ENCODE data around the gene TIMP1.
"Not testable (repeated sequence)": the region's sequence is repeated elsewhere in the genome, so short reads cannot be mapped to it uniquely, and the experiment has no call there.

Gene TIMP1

GRCh38 chrX:47597222-47597621, 15.0 kb downstream of the TIMP1 start:
- no peak for DNase-seq
- Histone ChIP-seq H3K9me3 (ENCODE audit: control insufficient read depth, low read length) (peaks cover 4% of the 10 kb centered on the region), H3K27ac (ENCODE audit: insufficient read depth, low read length, poor library complexity, severe bottlenecking) (no peak overlapping the region)

GRCh38 chrX:47603125-47603524, 20.9 kb downstream of the TIMP1 start:
- not testable (repeated sequence) for H3K4me3 ChIP-seq (ENCODE audit: insufficient read depth, low read depth, low read length, poor library complexity, severe bottlenecking); H3K36me3 ChIP-seq (ENCODE audit: control insufficient read depth, insufficient read depth, low read length); DNase-seq; H3K27ac ChIP-seq (ENCODE audit: insufficient read depth, low read length, poor library complexity, severe bottlenecking); H3K4me1 ChIP-seq (ENCODE audit: control insufficient read depth, insufficient read depth, low read length, poor library complexity, severe bottlenecking); H3K9me3 ChIP-seq (ENCODE audit: control insufficient read depth, low read length); H3K27me3 ChIP-seq (replicated peaks; ENCODE audit: control insufficient read depth, insufficient read depth, low read length, poor library complexity, severe bottlenecking)

More at GRCh38 chrX:47597222-47597621, 15.0 kb downstream of the TIMP1 start:
- no peak overlapping the region for H3K4me3 ChIP-seq (ENCODE audit: insufficient read depth, low read depth, low read length, poor library complexity, severe bottlenecking)
- H3K4me1 ChIP-seq (ENCODE audit: control insufficient read depth, insufficient read depth, low read length, poor library complexity, severe bottlenecking), result no peaks in the 10 kb centered on the region
- H3K36me3 ChIP-seq (ENCODE audit: control insufficient read depth, insufficient read depth, low read length), result no peaks in the 10 kb centered on the region
- H3K27me3 ChIP-seq (replicated peaks; ENCODE audit: control insufficient read depth, insufficient read depth, low read length, poor library complexity, severe bottlenecking), result no peaks in the 10 kb centered on the region

GRCh38 chrX:47605024-47605423, 22.8 kb downstream of the TIMP1 start:
- H3K4me3 ChIP-seq (ENCODE audit: insufficient read depth, low read depth, low read length, poor library complexity, severe bottlenecking), result no peak overlapping the region
- H3K27me3 ChIP-seq (replicated peaks; ENCODE audit: control insufficient read depth, insufficient read depth, low read length, poor library complexity, severe bottlenecking), result no peaks in the 10 kb centered on the region
- no peaks in the 10 kb centered on the region for H3K9me3 ChIP-seq (ENCODE audit: control insufficient read depth, low read length)
- no peak for DNase-seq
- H3K36me3 ChIP-seq (ENCODE audit: control insufficient read depth, insufficient read depth, low read length), result no peaks in the 10 kb centered on the region
- H3K27ac ChIP-seq (ENCODE audit: insufficient read depth, low read length, poor library complexity, severe bottlenecking), result no peak overlapping the region
- no peaks in the 10 kb centered on the region for H3K4me1 ChIP-seq (ENCODE audit: control insufficient read depth, insufficient read depth, low read length, poor library complexity, severe bottlenecking)

GRCh38 chrX:47607091-47607490, 24.9 kb downstream of the TIMP1 start:
- Histone ChIP-seq H3K4me1 (ENCODE audit: control insufficient read depth, insufficient read depth, low read length, poor library complexity, severe bottlenecking) (no peaks in the 10 kb centered on the region), H3K4me3 (ENCODE audit: insufficient read depth, low read depth, low read length, poor library complexity, severe bottlenecking) (no peak overlapping the region), H3K9me3 (ENCODE audit: control insufficient read depth, low read length) (no peaks in the 10 kb centered on the region), H3K36me3 (ENCODE audit: control insufficient read depth, insufficient read depth, low read length) (no peaks in the 10 kb centered on the region), H3K27ac (ENCODE audit: insufficient read depth, low read length, poor library complexity, severe bottlenecking) (no peak overlapping the region), H3K27me3 (replicated peaks; ENCODE audit: control insufficient read depth, insufficient read depth, low read length, poor library complexity, severe bottlenecking) (no peaks in the 10 kb centered on the region)
- DNase-seq, result no peak

- no peaks in the 10 kb centered on the region for H3K36me3 ChIP-seq (ENCODE audit: control insufficient read depth, insufficient read depth, low read length)
- H3K27ac ChIP-seq (ENCODE audit: insufficient read depth, low read length, poor library complexity, severe bottlenecking), result no peak overlapping the region
- no peak overlapping the region for H3K4me3 ChIP-seq (ENCODE audit: insufficient read depth, low read depth, low read length, poor library complexity, severe bottlenecking)
- DNase-seq, result no peak
- no peaks in the 10 kb centered on the region for H3K9me3 ChIP-seq (ENCODE audit: control insufficient read depth, low read length)
- H3K27me3 ChIP-seq (replicated peaks; ENCODE audit: control insufficient read depth, insufficient read depth, low read length, poor library complexity, severe bottlenecking), result no peaks in the 10 kb centered on the region
- no peaks in the 10 kb centered on the region for H3K4me1 ChIP-seq (ENCODE audit: control insufficient read depth, insufficient read depth, low read length, poor library complexity, severe bottlenecking)
Measured at GRCh38 chrX:47608130-47608810, 26.0 kb downstream of the TIMP1 start.

GRCh38 chrX:47610511-47610910, 28.3 kb downstream of the TIMP1 start:
- no peak for DNase-seq
- no peaks in the 10 kb centered on the region for H3K36me3 ChIP-seq (ENCODE audit: control insufficient read depth, insufficient read depth, low read length)
- H3K4me3 ChIP-seq (ENCODE audit: insufficient read depth, low read depth, low read length, poor library complexity, severe bottlenecking), result no peak overlapping the region
- H3K9me3 ChIP-seq (ENCODE audit: control insufficient read depth, low read length), result no peaks in the 10 kb centered on the region
- H3K4me1 ChIP-seq (ENCODE audit: control insufficient read depth, insufficient read depth, low read length, poor library complexity, severe bottlenecking), result no peaks in the 10 kb centered on the region
- H3K27ac ChIP-seq (ENCODE audit: insufficient read depth, low read length, poor library complexity, severe bottlenecking), result no peak overlapping the region
- H3K27me3 ChIP-seq (replicated peaks; ENCODE audit: control insufficient read depth, insufficient read depth, low read length, poor library complexity, severe bottlenecking), result no peaks in the 10 kb centered on the region

- Histone ChIP-seq H3K9me3 (ENCODE audit: control insufficient read depth, low read length) (no peaks in the 10 kb centered on the region), H3K4me1 (ENCODE audit: control insufficient read depth, insufficient read depth, low read length, poor library complexity, severe bottlenecking) (no peaks in the 10 kb centered on the region), H3K36me3 (ENCODE audit: control insufficient read depth, insufficient read depth, low read length) (no peaks in the 10 kb centered on the region), H3K27me3 (replicated peaks; ENCODE audit: control insufficient read depth, insufficient read depth, low read length, poor library complexity, severe bottlenecking) (no peaks in the 10 kb centered on the region), H3K4me3 (ENCODE audit: insufficient read depth, low read depth, low read length, poor library complexity, severe bottlenecking) (no peak overlapping the region), H3K27ac (ENCODE audit: insufficient read depth, low read length, poor library complexity, severe bottlenecking) (no peak overlapping the region)
- no peak for DNase-seq
Measured at GRCh38 chrX:47611489-47611888, 29.3 kb downstream of the TIMP1 start.

- no peak for DNase-seq
- no peaks in the 10 kb centered on the region for H3K27me3 ChIP-seq (replicated peaks; ENCODE audit: control insufficient read depth, insufficient read depth, low read length, poor library complexity, severe bottlenecking)
- no peak overlapping the region for H3K27ac ChIP-seq (ENCODE audit: insufficient read depth, low read length, poor library complexity, severe bottlenecking)
- no peaks in the 10 kb centered on the region for H3K4me1 ChIP-seq (ENCODE audit: control insufficient read depth, insufficient read depth, low read length, poor library complexity, severe bottlenecking)
- H3K4me3 ChIP-seq (ENCODE audit: insufficient read depth, low read depth, low read length, poor library complexity, severe bottlenecking), result no peak overlapping the region
- no peaks in the 10 kb centered on the region for H3K9me3 ChIP-seq (ENCODE audit: control insufficient read depth, low read length)
- H3K36me3 ChIP-seq (ENCODE audit: control insufficient read depth, insufficient read depth, low read length), result no peaks in the 10 kb centered on the region
Measured at GRCh38 chrX:47611926-47612325, 29.7 kb downstream of the TIMP1 start.

GRCh38 chrX:47612418-47612817, 30.2 kb downstream of the TIMP1 start:
- Histone ChIP-seq H3K36me3 (ENCODE audit: control insufficient read depth, insufficient read depth, low read length) (no peaks in the 10 kb centered on the region), H3K9me3 (ENCODE audit: control insufficient read depth, low read length) (no peaks in the 10 kb centered on the region), H3K4me3 (ENCODE audit: insufficient read depth, low read depth, low read length, poor library complexity, severe bottlenecking) (no peak overlapping the region), H3K27ac (ENCODE audit: insufficient read depth, low read length, poor library complexity, severe bottlenecking) (no peak overlapping the region), H3K27me3 (replicated peaks; ENCODE audit: control insufficient read depth, insufficient read depth, low read length, poor library complexity, severe bottlenecking) (no peaks in the 10 kb centered on the region), H3K4me1 (ENCODE audit: control insufficient read depth, insufficient read depth, low read length, poor library complexity, severe bottlenecking) (no peaks in the 10 kb centered on the region)
- DNase-seq, result no peak

- Histone ChIP-seq H3K4me3 (ENCODE audit: insufficient read depth, low read depth, low read length, poor library complexity, severe bottlenecking) (no peak overlapping the region), H3K36me3 (ENCODE audit: control insufficient read depth, insufficient read depth, low read length) (no peaks in the 10 kb centered on the region), H3K27ac (ENCODE audit: insufficient read depth, low read length, poor library complexity, severe bottlenecking) (no peak overlapping the region), H3K27me3 (replicated peaks; ENCODE audit: control insufficient read depth, insufficient read depth, low read length, poor library complexity, severe bottlenecking) (no peaks in the 10 kb centered on the region), H3K9me3 (ENCODE audit: control insufficient read depth, low read length) (no peaks in the 10 kb centered on the region), H3K4me1 (ENCODE audit: control insufficient read depth, insufficient read depth, low read length, poor library complexity, severe bottlenecking) (no peaks in the 10 kb centered on the region)
- no peak for DNase-seq
Measured at GRCh38 chrX:47613082-47613481, 30.8 kb downstream of the TIMP1 start.

Measured in effector memory CD4-positive, alpha-beta T cell (primary cell).